Neuron (in vitro differentiated cells): ENCODE data around the gene NBEA.

ENCODE experiments used
- H2AFZ ChIP-seq: one replicate; pipeline ENCODE4 v1.6.1; 2013; ENCODE audit warnings: low read depth, mild to moderate bottlenecking, inconsistent platforms, low read length, moderate library complexity
- H3K27me3 ChIP-seq: one replicate; pipeline ENCODE4 v1.6.1; 2013; ENCODE audit warnings: low read length; ENCODE audit not compliant: insufficient read depth
- H3K36me3 ChIP-seq: one replicate; pipeline ENCODE4 v1.6.1; 2013; ENCODE audit warnings: low read length; ENCODE audit not compliant: insufficient read depth
- H3K4me1 ChIP-seq: one replicate; pipeline ENCODE4 v1.6.1; 2013; ENCODE audit warnings: low read length; ENCODE audit not compliant: insufficient read depth
- H3K4me3 ChIP-seq: 2 replicates; pipeline ENCODE4 v1.5.1; 2013; ENCODE audit warnings: mild to moderate bottlenecking, low read length, moderate library complexity
- H3K9me3 ChIP-seq: one replicate; pipeline ENCODE4 v1.6.1; 2013; ENCODE audit warnings: low read length

Gene NBEA

DNA sequence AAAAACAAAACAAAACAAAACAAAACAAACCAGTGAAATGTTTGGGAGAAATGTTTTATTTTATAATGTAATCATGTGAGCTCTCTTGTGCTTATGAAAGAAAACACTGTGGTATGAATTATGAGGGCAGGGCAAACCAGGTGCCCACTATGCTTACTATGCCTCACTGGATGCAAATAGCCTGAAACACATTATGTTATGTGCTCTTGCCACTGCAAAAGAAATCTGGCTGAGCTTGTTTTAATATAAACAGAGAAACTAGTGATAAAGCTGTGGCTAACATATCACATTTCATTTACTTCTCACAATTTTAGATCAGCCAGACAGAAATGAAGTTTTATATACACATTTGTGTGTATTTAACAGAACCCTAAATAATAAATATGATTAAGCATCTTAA is 8.7 kb upstream of the NBEA start:
- no peak overlapping the region for H2AFZ ChIP-seq
- H3K9me3 ChIP-seq, result no peaks in the 10 kb centered on the region
- no peaks in the 10 kb centered on the region for H3K27me3 ChIP-seq
- H3K4me1 ChIP-seq, result no peaks in the 10 kb centered on the region
- no peak overlapping the region for H3K4me3 ChIP-seq
- no peaks in the 10 kb centered on the region for H3K36me3 ChIP-seq

GRCh38 chr13:34933786-34934185 is 8.3 kb upstream of the NBEA start:
- peaks cover under 1% of the 10 kb centered on the region for H3K27me3 ChIP-seq
- H2AFZ ChIP-seq, result no peak overlapping the region
- no peaks in the 10 kb centered on the region for H3K9me3 ChIP-seq
- no peak overlapping the region for H3K4me3 ChIP-seq
- no peaks in the 10 kb centered on the region for H3K36me3 ChIP-seq
- no peaks in the 10 kb centered on the region for H3K4me1 ChIP-seq

DNA sequence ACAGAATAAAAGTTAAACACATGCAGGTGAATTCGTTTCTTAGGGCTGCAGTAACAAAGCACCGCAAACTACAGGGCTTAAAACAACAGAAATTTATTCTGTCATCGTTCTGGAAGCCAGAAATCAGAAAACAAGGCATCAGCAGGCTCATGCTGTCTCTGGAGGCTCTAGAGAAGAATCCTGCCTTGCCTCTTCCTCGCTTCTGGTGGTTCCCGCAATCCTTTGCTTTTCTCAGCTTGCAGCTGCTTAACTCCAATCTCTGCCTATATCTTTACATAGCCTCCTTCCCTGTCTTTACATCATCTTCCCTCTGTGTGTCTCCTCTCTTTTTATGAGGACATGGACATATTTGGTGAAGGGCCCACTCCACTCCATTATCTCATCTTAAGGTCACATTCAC is 6.2 kb upstream of the NBEA start:
- Histone ChIP-seq H3K27me3 (peaks cover 5% of the 10 kb centered on the region), H3K4me1 (no peaks in the 10 kb centered on the region), H3K9me3 (no peaks in the 10 kb centered on the region), H3K36me3 (no peaks in the 10 kb centered on the region), H2AFZ (no peak overlapping the region), H3K4me3 (no peak overlapping the region)

- Histone ChIP-seq H3K9me3 (no peaks in the 10 kb centered on the region), H3K4me3 (no peak overlapping the region), H3K4me1 (peaks cover 16% of the 10 kb centered on the region), H3K36me3 (no peaks in the 10 kb centered on the region), H2AFZ (no peak overlapping the region), H3K27me3 (peaks cover 5% of the 10 kb centered on the region)
These were observed 2.3 kb upstream of the NBEA start for GRCh38 chr13:34939771-34940170.

DNA sequence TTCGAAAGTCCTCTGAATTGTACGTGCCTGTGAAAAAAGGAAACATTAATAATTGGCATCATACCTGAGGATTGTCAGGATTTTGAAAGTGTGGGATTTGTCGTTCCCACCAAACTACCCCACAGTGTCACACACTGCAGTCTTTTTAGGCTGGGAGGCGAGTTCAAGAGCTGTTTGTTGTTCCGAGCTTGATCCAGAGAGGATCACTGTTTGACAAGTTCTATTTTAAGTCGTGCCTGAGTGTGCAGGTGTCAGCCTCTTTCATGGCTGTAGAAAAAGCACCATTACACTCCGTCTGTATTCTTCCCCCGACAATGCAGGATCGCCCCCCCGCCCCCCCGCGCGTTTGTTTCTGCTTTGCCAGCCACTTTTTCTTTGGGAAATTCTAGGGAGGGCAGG is 635 bp upstream of the NBEA start:
- Histone ChIP-seq H3K27me3 (peaks cover 5% of the 10 kb centered on the region), H3K4me3 (peak overlapping the region; percentile 71), H3K4me1 (peaks cover 26% of the 10 kb centered on the region), H3K9me3 (no peaks in the 10 kb centered on the region), H2AFZ (no peak overlapping the region), H3K36me3 (no peaks in the 10 kb centered on the region)

- H3K27me3 ChIP-seq, result peaks cover 5% of the 10 kb centered on the region
- peak overlapping the region; percentile 71 for H3K4me3 ChIP-seq
- no peaks in the 10 kb centered on the region for H3K9me3 ChIP-seq
- peaks cover 26% of the 10 kb centered on the region for H3K4me1 ChIP-seq
- H3K36me3 ChIP-seq, result no peaks in the 10 kb centered on the region
- H2AFZ ChIP-seq, result peak overlapping the region; percentile 96
These were observed 814 bp downstream of the NBEA start for GRCh38 chr13:34942732-34943435.

GRCh38 chr13:34943436-34944273 is 1.6 kb downstream of the NBEA start:
- Histone ChIP-seq H3K4me3 (peak overlapping the region; percentile 71), H3K9me3 (no peaks in the 10 kb centered on the region), H2AFZ (peak overlapping the region; percentile 96), H3K27me3 (peaks cover 5% of the 10 kb centered on the region), H3K4me1 (peaks cover 26% of the 10 kb centered on the region), H3K36me3 (no peaks in the 10 kb centered on the region)

GRCh38 chr13:34944274-34944634 is 2.2 kb downstream of the NBEA start:
- H3K4me3 ChIP-seq, result peak overlapping the region; percentile 71
- H2AFZ ChIP-seq, result no peak overlapping the region
- H3K9me3 ChIP-seq, result no peaks in the 10 kb centered on the region
- peaks cover 26% of the 10 kb centered on the region for H3K4me1 ChIP-seq
- no peaks in the 10 kb centered on the region for H3K36me3 ChIP-seq
- no peaks in the 10 kb centered on the region for H3K27me3 ChIP-seq

DNA sequence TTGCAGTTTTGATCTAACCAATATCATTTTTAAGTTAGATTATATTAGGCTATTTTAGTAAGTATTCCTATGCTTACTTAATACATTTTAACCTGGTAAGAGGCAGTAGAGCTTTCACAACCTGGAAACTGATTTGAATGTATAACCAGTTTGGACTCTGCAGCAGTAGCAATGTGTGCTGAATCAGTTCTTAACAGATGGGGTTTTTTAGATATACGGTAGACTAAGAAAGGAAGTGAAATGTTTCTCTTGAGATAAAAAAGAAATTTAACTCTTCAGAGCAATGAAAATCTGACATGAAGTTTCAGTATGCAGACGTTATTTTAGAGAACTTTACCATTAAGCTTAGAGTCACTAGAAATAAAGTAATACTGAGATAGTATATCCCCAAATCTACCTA is 2.7 kb downstream of the NBEA start:
- no peaks in the 10 kb centered on the region for H3K36me3 ChIP-seq
- H3K4me3 ChIP-seq, result peak overlapping the region; percentile 10
- no peak overlapping the region for H2AFZ ChIP-seq
- H3K27me3 ChIP-seq, result no peaks in the 10 kb centered on the region
- H3K4me1 ChIP-seq, result peaks cover 26% of the 10 kb centered on the region
- H3K9me3 ChIP-seq, result no peaks in the 10 kb centered on the region

DNA sequence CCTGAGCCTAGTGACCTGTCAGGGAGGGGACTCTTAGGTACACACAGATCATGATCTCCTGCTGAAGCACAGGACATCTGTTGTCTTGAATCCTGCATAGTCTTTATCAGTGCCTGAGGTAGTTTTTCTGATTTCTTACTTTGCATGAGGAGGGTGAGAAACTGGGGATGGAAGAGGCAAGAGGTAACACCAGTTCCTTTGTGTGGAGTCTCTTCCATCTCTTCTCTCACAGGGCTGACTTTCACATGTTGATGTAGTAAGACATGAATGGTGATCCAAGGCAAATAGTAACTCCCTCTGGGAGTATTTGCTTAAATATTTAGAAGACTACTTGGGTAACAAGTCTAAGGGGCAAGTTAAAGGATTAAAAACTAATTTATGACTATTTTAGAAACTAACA is 9.5 kb downstream of the NBEA start:
- no peaks in the 10 kb centered on the region for H3K36me3 ChIP-seq
- peaks cover 3% of the 10 kb centered on the region for H3K9me3 ChIP-seq
- no peak overlapping the region for H2AFZ ChIP-seq
- no peaks in the 10 kb centered on the region for H3K27me3 ChIP-seq
- H3K4me1 ChIP-seq, result no peaks in the 10 kb centered on the region
- no peak overlapping the region for H3K4me3 ChIP-seq

DNA sequence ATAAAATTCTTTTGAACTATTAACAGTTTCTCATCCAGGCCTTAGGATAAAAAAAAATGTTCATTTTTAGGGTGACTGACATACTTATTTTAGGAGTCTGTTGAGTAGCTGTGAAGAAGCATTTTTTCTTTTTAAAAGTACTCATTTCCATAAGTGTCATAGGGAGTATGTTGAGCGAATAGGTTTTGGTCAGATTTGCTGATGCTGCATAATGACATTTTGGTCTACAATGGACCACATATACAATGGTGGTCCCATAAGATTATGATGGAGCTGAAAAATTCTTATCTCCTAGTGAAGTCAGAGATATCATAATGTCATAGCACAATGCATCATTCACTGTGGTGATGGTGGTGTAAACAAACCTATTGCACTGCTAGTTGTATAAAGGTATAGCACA is 17.4 kb downstream of the NBEA start:
- Histone ChIP-seq H3K4me3 (no peak overlapping the region), H3K36me3 (no peaks in the 10 kb centered on the region), H3K27me3 (no peaks in the 10 kb centered on the region), H3K4me1 (no peaks in the 10 kb centered on the region), H3K9me3 (no peaks in the 10 kb centered on the region), H2AFZ (no peak overlapping the region)

GRCh38 chr13:34964558-34964957 is 22.5 kb downstream of the NBEA start:
- Histone ChIP-seq H3K4me3 (no peak overlapping the region), H3K27me3 (no peaks in the 10 kb centered on the region), H3K4me1 (no peaks in the 10 kb centered on the region), H3K9me3 (no peaks in the 10 kb centered on the region), H3K36me3 (no peaks in the 10 kb centered on the region), H2AFZ (no peak overlapping the region)

GRCh38 chr13:34967851-34968562 is 25.9 kb downstream of the NBEA start:
- Histone ChIP-seq H3K27me3 (no peaks in the 10 kb centered on the region), H3K36me3 (no peaks in the 10 kb centered on the region), H3K4me3 (no peak overlapping the region), H2AFZ (no peak overlapping the region), H3K4me1 (no peaks in the 10 kb centered on the region), H3K9me3 (peaks cover 2% of the 10 kb centered on the region)
